Sigmoid colon (tissue), 7 donors: ENCODE measurements around the gene COBLL1. TPM values are rescaled to one million over a fixed set of nuclear protein-coding genes. Genes with fewer than 3 reads are reported as not detected.

Source experiments
- DNase-seq: peaks from one replicate; pipeline ENCODE4 v3.0.0-alpha.2; 2019
- H3K27ac ChIP-seq, 4 donors: fragments of 200-600 bp; sonication (generic); one replicate each; pipeline ENCODE4 v1.5.1; 2016 to 2019; ENCODE audit warnings: mild to moderate bottlenecking in 1 of 4
- H3K27me3 ChIP-seq, 3 donors: fragments of 200-600 bp; sonication (generic); one replicate each; pipeline ENCODE4 v1.5.1; 2019; ENCODE audit warnings: mild to moderate bottlenecking in 1 of 3
- H3K36me3 ChIP-seq, 4 donors: fragments of 200-600 bp; sonication (generic); one replicate each; pipeline ENCODE4 v1.5.1; 2016 to 2019
- H3K4me1 ChIP-seq, 4 donors: fragments of 200-600 bp; sonication (generic); one replicate each; pipeline ENCODE4 v1.5.1; 2017 to 2019
- H3K4me3 ChIP-seq, 4 donors: fragments of 200-600 bp; sonication (generic); one replicate each; pipeline ENCODE4 v1.5.1; 2017 to 2019; ENCODE audit warnings: mild to moderate bottlenecking in 2 of 4, moderate library complexity in 1 of 4
- H3K9me3 ChIP-seq, 4 donors: fragments of 200-600 bp in 3 of 4; sonication (generic) in 3 of 4; one replicate each; pipeline versions ENCODE4 v1.5.1 to v1.6.1; 2013 to 2019
- EP300 ChIP-seq, 4 donors: sonication (generic); formaldehyde crosslinking; IDR thresholded peaks; one replicate each; pipeline ENCODE4 v1.6.1; 2017; ENCODE audit warnings: antibody characterized with exemption in 4 of 4
- POLR2A ChIP-seq, 2 donors: fragments of 450-650 bp; IDR thresholded peaks; one replicate each; pipeline ENCODE4 v1.6.1; 2016; ENCODE audit warnings: antibody characterized with exemption in 2 of 2, mild to moderate bottlenecking in 2 of 2, moderate library complexity in 2 of 2
- POLR2AphosphoS5 ChIP-seq, 4 donors: sonication (generic); formaldehyde crosslinking; IDR thresholded peaks; one replicate each; pipeline ENCODE4 v1.6.1; 2017; ENCODE audit warnings: antibody characterized with exemption in 4 of 4
- WGBS, 2 donors: extraction: QIAGEN DNeasy Blood & Tissue Kit; methylation state at CpG; one replicate each; pipeline ENCODE4 v1.1.7; 2013; 5-methylcytosine and 5-hydroxymethylcytosine counted together
- intact Hi-C: fragments of 100-400 bp; cut with DNase I; formaldehyde crosslinking; loops from one replicate; pipeline ENCODE4 v1.15.1; 2023
- polyA plus RNA-seq, 3 donors: library from polyadenylated mRNA; stranded (reverse); fragments of 200-250 nt; gene quantifications; one replicate each; pipeline ENCODE4 v1.2.3, GENCODE V29; 2013
- total RNA-seq, 4 donors: library from RNA; depleted of rRNA; stranded (reverse); fragments of >200 nt; gene quantifications; one replicate each; pipeline ENCODE4 v1.1.0, GENCODE V29; 2016
- TF ChIP-seq, protein P1 (sequence below), 4 experiments: fragments of 450-650 bp in 3 of 4; fragments of 200-600 bp in 1 of 4; IDR thresholded peaks; one replicate each; pipeline ENCODE4 v1.5.1; 2016 to 2019; ENCODE audit warnings: antibody characterized with exemption in 4 of 4, mild to moderate bottlenecking in 3 of 4, moderate library complexity in 2 of 4
- donor health status: healthy with polysubstance abuse.
- donor health status: Bipolar disorder and iron deficiency.
- donor health status: healthy.

COBLL1 gene
- total and polyA plus RNA-seq, 7 donors, result 3.9 to 22.4 (median 17.6) TPM

GRCh38 chr2:164675687-164676086, 165.9 kb downstream of the COBLL1 start:
- 22 to 77% methylated on average over 2 of the region's 2 CpGs for WGBS, 2 donors
- Histone ChIP-seq H3K4me1 (no peaks in the 10 kb centered on the region), H3K4me3 (no peak overlapping the region), H3K36me3 (no peaks in the 10 kb centered on the region), H3K9me3 (no peaks in the 10 kb centered on the region), H3K27me3 (no peaks in the 10 kb centered on the region), H3K27ac (no peak overlapping the region)
- intact Hi-C loops, result no loop called here
- TF ChIP-seq, protein P1, sequence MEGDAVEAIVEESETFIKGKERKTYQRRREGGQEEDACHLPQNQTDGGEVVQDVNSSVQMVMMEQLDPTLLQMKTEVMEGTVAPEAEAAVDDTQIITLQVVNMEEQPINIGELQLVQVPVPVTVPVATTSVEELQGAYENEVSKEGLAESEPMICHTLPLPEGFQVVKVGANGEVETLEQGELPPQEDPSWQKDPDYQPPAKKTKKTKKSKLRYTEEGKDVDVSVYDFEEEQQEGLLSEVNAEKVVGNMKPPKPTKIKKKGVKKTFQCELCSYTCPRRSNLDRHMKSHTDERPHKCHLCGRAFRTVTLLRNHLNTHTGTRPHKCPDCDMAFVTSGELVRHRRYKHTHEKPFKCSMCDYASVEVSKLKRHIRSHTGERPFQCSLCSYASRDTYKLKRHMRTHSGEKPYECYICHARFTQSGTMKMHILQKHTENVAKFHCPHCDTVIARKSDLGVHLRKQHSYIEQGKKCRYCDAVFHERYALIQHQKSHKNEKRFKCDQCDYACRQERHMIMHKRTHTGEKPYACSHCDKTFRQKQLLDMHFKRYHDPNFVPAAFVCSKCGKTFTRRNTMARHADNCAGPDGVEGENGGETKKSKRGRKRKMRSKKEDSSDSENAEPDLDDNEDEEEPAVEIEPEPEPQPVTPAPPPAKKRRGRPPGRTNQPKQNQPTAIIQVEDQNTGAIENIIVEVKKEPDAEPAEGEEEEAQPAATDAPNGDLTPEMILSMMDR (IDR thresholded peaks at IDR 0.05), result no peak
- no peak for TF ChIP-seq EP300 (IDR thresholded peaks at IDR 0.05)
- no peak for TF ChIP-seq POLR2AphosphoS5 (IDR thresholded peaks at IDR 0.05)
- TF ChIP-seq POLR2A (IDR thresholded peaks at IDR 0.05), result no peak
- DNase-seq, result no peak

DNA sequence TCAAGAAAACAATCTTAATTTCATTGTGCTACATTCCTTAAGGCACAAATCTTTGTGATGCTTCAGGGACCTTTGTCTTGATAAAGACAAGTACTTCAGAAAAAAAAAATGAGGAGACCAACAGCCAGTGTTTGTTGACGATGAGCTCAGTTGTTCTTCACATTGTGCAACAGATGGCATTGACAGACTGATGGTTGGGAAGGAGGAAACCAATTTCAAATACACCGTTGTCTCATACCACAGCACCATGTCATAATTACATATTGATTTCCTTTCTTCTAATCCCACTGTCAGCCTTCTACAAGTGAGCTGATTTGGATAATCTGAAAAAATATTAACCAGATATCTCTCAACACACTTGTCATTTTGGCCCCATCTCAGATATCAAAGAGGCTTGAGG, 166.6 kb downstream of the COBLL1 start:
- intact Hi-C loops, result no loop called here
- WGBS, 2 donors, result 63 to 69% methylated on average over 2 of the region's 2 CpGs
- Histone ChIP-seq H3K27me3 (no peaks in the 10 kb centered on the region), H3K36me3 (no peaks in the 10 kb centered on the region), H3K9me3 (no peaks in the 10 kb centered on the region), H3K27ac (no peak overlapping the region), H3K4me3 (no peak overlapping the region), H3K4me1 (no peaks in the 10 kb centered on the region)
- DNase-seq, result no peak
- TF ChIP-seq, protein P1 (IDR thresholded peaks at IDR 0.05), result no peak
- no peak for TF ChIP-seq POLR2A (IDR thresholded peaks at IDR 0.05)
- TF ChIP-seq EP300 (IDR thresholded peaks at IDR 0.05), result no peak
- no peak for TF ChIP-seq POLR2AphosphoS5 (IDR thresholded peaks at IDR 0.05)

DNA sequence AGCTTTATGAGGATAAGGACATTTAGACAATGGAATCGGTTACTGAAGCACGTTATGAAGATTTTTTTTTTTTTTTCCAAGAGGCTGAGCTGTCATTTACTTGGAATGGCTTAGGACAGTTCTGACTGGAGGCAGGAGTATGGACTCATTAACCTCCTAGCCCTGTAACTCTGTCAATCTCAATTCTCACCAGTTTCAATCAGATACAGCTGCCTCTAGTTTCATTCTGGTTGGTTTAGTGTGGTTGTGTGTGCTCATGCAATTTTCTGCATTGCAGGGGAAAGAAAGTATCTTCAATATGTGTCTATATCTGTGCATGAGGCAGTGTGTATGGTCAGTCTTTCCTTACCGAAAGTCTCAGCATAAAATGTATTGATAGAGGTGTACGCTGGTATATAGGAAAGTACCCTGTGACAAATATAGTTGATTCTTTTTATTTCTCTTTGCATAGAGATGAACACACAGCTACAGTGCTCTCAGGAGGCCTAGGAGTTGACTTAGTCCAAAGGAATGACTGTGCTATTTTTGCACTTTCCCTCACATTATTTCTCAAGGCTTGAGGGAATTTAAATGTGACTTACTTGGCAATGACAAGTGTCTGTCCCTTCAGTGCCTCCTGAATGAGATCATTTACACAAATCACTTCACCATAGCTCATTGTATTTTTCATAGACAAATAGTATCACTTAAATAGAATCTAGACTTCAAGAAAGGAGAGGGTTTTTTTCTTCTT, 169.8 kb downstream of the COBLL1 start:
- no peaks in the 10 kb centered on the region for H3K27me3 ChIP-seq
- H3K36me3 ChIP-seq, result no peaks in the 10 kb centered on the region
- 88 to 90% methylated on average over 4 of the region's 4 CpGs for WGBS, 2 donors
- H3K4me3 ChIP-seq, result no peak overlapping the region
- TF ChIP-seq POLR2AphosphoS5 (IDR thresholded peaks at IDR 0.05) (no peak), POLR2A (IDR thresholded peaks at IDR 0.05) (no peak)
- H3K9me3 ChIP-seq, result no peaks in the 10 kb centered on the region
- no peak overlapping the region for H3K27ac ChIP-seq
- DNase-seq, result no peak
- no peaks in the 10 kb centered on the region for H3K4me1 ChIP-seq
- intact Hi-C loops, result no loop called here

GRCh38 chr2:164669291-164669690, 172.3 kb downstream of the COBLL1 start:
- DNase-seq, result no peak
- Histone ChIP-seq H3K27me3 (no peaks in the 10 kb centered on the region), H3K36me3 (no peaks in the 10 kb centered on the region), H3K4me1 (no peaks in the 10 kb centered on the region), H3K4me3 (no peak overlapping the region), H3K27ac (no peak overlapping the region), H3K9me3 (no peaks in the 10 kb centered on the region)
- TF ChIP-seq EP300 (IDR thresholded peaks at IDR 0.05), result no peak
- no peak for TF ChIP-seq POLR2A (IDR thresholded peaks at IDR 0.05)
- TF ChIP-seq, protein P1 (IDR thresholded peaks at IDR 0.05), result no peak
- no peak for TF ChIP-seq POLR2AphosphoS5 (IDR thresholded peaks at IDR 0.05)
- intact Hi-C loops, result no loop called here

DNA sequence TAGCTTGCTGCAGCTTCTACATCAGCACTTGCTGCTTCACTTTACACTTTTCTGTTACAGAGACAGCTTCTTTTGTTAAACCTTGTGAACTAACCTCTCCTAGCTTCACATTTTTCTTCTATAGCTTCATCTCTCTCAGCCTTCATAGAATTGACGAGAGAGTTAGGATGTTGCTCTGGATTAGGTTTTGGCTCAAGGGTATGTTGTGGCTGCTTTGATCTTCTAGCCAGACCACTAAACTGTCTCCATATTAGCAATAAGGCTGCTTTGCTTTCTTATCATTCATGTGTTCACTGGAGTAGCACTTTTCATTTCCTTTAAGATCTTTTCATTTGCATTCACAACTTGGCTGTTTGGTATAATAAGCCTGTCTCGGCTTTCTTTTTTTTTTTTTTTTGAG, 174.1 kb downstream of the COBLL1 start:
- Histone ChIP-seq H3K9me3 (no peaks in the 10 kb centered on the region), H3K27me3 (no peaks in the 10 kb centered on the region), H3K27ac (no peak overlapping the region), H3K4me3 (no peak overlapping the region), H3K4me1 (peaks cover 0 to 2% (median 0%) of the 10 kb centered on the region in 4 donors), H3K36me3 (no peaks in the 10 kb centered on the region)
- no peak for DNase-seq
- intact Hi-C loops, result no loop called here
- no peak for TF ChIP-seq POLR2A (IDR thresholded peaks at IDR 0.05)
- TF ChIP-seq EP300 (IDR thresholded peaks at IDR 0.05), result no peak
- TF ChIP-seq, protein P1 (IDR thresholded peaks at IDR 0.05), result no peak
- no peak for TF ChIP-seq POLR2AphosphoS5 (IDR thresholded peaks at IDR 0.05)
- WGBS, 2 donors, result 75 to 87% methylated on average over 2 of the region's 2 CpGs
